ENCODE data around the gene PEAK1.

Gene PEAK1, protein sequence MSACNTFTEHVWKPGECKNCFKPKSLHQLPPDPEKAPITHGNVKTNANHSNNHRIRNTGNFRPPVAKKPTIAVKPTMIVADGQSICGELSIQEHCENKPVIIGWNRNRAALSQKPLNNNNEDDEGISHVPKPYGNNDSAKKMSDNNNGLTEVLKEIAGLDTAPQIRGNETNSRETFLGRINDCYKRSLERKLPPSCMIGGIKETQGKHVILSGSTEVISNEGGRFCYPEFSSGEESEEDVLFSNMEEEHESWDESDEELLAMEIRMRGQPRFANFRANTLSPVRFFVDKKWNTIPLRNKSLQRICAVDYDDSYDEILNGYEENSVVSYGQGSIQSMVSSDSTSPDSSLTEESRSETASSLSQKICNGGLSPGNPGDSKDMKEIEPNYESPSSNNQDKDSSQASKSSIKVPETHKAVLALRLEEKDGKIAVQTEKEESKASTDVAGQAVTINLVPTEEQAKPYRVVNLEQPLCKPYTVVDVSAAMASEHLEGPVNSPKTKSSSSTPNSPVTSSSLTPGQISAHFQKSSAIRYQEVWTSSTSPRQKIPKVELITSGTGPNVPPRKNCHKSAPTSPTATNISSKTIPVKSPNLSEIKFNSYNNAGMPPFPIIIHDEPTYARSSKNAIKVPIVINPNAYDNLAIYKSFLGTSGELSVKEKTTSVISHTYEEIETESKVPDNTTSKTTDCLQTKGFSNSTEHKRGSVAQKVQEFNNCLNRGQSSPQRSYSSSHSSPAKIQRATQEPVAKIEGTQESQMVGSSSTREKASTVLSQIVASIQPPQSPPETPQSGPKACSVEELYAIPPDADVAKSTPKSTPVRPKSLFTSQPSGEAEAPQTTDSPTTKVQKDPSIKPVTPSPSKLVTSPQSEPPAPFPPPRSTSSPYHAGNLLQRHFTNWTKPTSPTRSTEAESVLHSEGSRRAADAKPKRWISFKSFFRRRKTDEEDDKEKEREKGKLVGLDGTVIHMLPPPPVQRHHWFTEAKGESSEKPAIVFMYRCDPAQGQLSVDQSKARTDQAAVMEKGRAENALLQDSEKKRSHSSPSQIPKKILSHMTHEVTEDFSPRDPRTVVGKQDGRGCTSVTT (N-terminal part only)
- 22.0 to 45.5 (median 37.0) reads per million in 9 experiments for total RNA-seq

DNA sequence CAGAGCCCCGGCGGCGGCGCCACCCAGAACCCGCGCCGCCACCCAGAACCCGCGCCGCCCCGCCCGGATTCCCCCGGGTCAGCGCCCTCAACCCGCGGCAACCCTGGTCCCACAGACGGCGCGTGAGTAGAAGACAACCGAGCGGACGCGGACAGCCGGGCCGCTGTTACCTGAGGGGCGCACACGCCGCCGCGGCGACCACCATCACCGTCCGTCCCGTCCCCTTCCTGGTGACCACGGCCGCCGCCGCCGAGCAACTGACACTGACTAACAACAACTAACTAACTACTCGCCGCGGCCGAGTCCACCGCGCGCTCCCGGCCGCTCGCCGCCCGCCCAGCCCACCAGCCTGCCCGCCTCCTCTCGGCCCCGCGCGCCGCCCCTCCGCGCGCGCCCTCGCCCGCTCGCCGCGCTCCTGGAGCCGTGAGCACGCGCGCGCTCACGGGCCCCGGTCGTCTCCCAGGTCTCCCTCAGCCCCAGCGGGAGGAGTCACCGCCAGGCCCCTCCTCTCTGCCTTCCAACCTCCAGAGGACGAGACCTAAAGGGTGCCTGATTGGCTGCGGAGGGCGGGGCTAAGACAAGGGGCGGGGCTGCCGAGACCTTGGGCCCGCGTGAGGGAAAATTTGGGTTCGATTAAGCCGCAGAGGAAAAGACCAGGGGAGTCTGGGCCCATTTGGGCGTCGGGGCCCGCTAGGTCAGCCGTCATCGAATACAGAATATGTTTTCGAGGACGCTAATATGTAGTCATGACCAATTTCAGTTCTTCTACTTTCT, at the start of gene PEAK1:
Gene PEAK1 (minus strand): TSS at position 269 of the 774 bp plus-strand sequence. CDS start 238,178 bp downstream, outside the sequence.
- ATAC-seq (replicated peaks) (peak; percentile 93), DNase-seq (peak; percentile 98 to 99 (median 99))
- H3K36me3 Mint-ChIP-seq (ENCODE audit: insufficient read depth), result peaks cover 20% of the 10 kb centered on the region
- H3K9me3 Mint-ChIP-seq, result no peaks in the 10 kb centered on the region
- H3K4me3 Mint-ChIP-seq, result peak within 1 kb of the TSS; percentile 96 to 99
- peaks cover 21 to 28% of the 10 kb centered on the region in 2 donors for H3K4me1 Mint-ChIP-seq (ENCODE audit: low read depth in 2 of 2)
- peak within 1 kb of the TSS; percentile 97 to 98 for H3K27ac Mint-ChIP-seq
- no peaks in the 10 kb centered on the region for H3K27me3 Mint-ChIP-seq

DNA sequence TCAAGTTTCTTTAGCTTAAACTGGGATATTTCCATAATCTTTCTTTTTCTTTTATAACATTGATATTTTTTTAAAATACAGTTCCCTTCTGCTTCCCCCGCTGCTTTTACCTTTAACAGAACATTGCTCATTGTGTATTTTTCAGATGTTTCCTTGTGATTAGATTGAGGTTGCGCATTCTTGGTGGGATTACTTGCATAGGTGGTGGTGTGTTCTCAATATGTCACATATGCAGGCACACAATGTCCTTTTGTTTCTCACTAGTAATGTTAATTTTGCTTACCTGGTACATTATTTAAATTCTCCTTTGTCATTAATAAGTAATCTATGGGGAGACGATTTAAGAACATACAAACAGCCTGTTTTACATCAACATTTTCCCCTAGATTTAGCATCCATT, 49.0 kb upstream of the PEAK1 start:
- no peak for DNase-seq
- Mint-ChIP-seq H3K27ac (peak overlapping the region in 1 of 2 donors; percentile 49), H3K4me3 (no peak overlapping the region), H3K27me3 (no peaks in the 10 kb centered on the region), H3K9me3 (no peaks in the 10 kb centered on the region), H3K36me3 (ENCODE audit: insufficient read depth) (peaks cover 47% of the 10 kb centered on the region), H3K4me1 (ENCODE audit: low read depth in 2 of 2) (no peaks in the 10 kb centered on the region)
- no peak for ATAC-seq (replicated peaks)

DNA sequence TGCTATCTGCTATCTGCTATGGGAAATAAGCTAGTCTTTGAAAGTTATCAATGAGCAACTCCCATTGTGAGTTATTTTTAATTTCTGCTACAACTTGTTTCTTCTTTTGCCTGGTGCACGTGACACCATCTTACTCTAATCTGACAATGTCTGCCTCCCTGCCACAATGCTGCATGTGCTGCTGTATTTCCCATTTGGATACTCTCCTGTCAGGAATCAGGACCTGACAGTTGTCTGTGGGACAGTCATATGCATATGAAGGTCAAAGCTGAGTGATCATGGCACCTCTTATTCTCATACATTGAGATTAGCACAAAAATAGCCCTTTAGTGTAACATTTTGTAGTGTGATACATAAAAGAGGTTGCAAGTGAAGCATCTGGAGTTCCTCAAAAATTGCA, 46.6 kb upstream of the PEAK1 start:
- Mint-ChIP-seq H3K27ac (peak overlapping the region in 1 of 2 donors; percentile 10), H3K36me3 (ENCODE audit: insufficient read depth) (peaks cover 46% of the 10 kb centered on the region), H3K27me3 (no peaks in the 10 kb centered on the region), H3K4me1 (ENCODE audit: low read depth in 2 of 2) (no peaks in the 10 kb centered on the region), H3K4me3 (no peak overlapping the region), H3K9me3 (no peaks in the 10 kb centered on the region)
- ATAC-seq (replicated peaks), result no peak
- DNase-seq, result no peak

DNA sequence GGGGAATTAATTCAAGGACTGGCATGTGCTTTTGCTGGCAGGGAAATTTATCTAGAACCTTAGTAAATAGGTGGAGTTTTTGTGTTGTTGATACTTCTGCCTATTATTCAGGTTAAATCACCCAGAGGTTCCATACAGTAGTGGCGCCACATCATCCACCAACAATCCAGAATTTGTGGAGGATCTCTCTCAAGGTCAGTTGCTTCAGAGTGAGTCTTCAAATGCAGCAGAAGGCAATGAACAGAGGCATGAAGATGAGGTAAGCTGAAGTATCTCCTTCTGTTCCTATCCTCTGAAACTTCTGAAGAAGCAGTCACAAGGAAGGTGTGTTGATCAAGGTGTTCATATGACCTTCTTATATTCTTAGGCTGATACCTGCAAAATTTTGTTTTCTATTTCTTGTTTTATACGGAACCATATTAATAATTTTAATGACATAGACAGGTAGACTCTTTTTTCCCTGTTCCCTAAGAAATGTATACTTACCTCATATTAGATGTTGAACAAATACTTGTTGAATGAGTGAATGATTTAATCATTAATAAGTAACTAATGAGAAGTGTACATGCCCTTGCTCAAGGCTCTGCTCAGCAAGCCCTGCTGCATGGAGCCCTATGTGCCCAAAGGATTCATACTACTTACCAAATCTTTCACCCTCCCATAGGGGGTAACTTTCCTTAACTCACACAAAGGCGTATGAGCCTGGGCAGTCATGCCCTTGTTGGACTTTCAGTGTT, 44.4 kb upstream of the PEAK1 start:
- ATAC-seq (replicated peaks) (no peak), DNase-seq (no peak)
- Mint-ChIP-seq H3K27ac (no peak overlapping the region), H3K27me3 (no peaks in the 10 kb centered on the region), H3K4me3 (no peak overlapping the region), H3K36me3 (ENCODE audit: insufficient read depth) (peaks cover 39% of the 10 kb centered on the region), H3K4me1 (ENCODE audit: low read depth in 2 of 2) (no peaks in the 10 kb centered on the region), H3K9me3 (no peaks in the 10 kb centered on the region)

- no peak overlapping the region for H3K27ac Mint-ChIP-seq
- peaks cover 7 to 12% of the 10 kb centered on the region in 2 donors for H3K4me1 Mint-ChIP-seq (ENCODE audit: low read depth in 2 of 2)
- no peak for DNase-seq
- peaks cover 24% of the 10 kb centered on the region for H3K36me3 Mint-ChIP-seq (ENCODE audit: insufficient read depth)
- no peaks in the 10 kb centered on the region for H3K9me3 Mint-ChIP-seq
- no peaks in the 10 kb centered on the region for H3K27me3 Mint-ChIP-seq
- ATAC-seq (replicated peaks), result no peak
- H3K4me3 Mint-ChIP-seq, result no peak overlapping the region
These were observed 41.6 kb upstream of the PEAK1 start for GRCh38 chr15:77461486-77461885.

DNA sequence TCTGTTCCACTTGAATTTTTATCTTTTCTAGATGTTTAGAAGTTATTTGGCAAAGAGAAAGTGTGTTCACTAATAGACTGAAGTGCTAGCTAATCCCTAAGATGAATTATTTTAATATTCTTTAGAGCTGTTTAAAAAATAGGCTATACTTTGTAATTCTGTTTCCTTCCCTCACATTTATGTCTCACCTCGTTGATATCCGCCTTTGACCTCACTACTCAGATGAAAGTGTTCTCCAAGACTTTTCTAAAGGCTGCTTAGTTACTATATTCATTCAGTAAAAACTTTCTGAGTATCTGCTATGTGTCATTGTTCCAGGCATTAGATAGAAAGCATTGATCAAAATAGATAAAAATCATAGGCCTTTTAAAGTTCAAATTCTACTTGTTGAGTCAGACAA, 39.1 kb upstream of the PEAK1 start:
- no peak overlapping the region for H3K4me3 Mint-ChIP-seq
- H3K4me1 Mint-ChIP-seq (ENCODE audit: low read depth in 2 of 2), result peaks cover 12 to 17% of the 10 kb centered on the region in 2 donors
- no peaks in the 10 kb centered on the region for H3K27me3 Mint-ChIP-seq
- ATAC-seq (replicated peaks) (no peak), DNase-seq (no peak)
- H3K36me3 Mint-ChIP-seq (ENCODE audit: insufficient read depth), result peaks cover 11% of the 10 kb centered on the region
- peak overlapping the region in 1 of 2 donors; percentile 7 for H3K27ac Mint-ChIP-seq
- H3K9me3 Mint-ChIP-seq, result no peaks in the 10 kb centered on the region

DNA sequence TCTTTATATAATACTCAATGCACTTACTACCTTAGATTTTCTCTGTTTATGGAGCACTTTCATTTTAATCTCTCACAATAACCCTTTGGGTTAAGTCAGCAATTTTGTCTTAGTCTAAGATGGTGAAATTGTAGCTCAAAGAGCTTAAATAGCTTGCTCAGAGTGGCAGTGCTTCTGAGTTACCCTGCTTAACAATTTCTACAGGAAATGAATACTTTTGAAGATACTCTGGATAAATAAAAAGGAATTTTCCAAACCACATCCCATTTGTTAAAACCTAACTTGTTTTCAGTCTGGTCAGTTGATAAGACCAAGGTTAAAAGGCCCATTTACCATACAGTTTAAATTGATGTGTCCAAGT, 38.0 kb upstream of the PEAK1 start:
- H3K4me1 Mint-ChIP-seq (ENCODE audit: low read depth in 2 of 2), result peaks cover 13 to 17% of the 10 kb centered on the region in 2 donors
- H3K4me3 Mint-ChIP-seq, result no peak overlapping the region
- peak overlapping the region; percentile 9 to 29 for H3K27ac Mint-ChIP-seq
- ATAC-seq (replicated peaks) (no peak), DNase-seq (no peak)
- H3K27me3 Mint-ChIP-seq, result no peaks in the 10 kb centered on the region
- H3K9me3 Mint-ChIP-seq, result no peaks in the 10 kb centered on the region
- H3K36me3 Mint-ChIP-seq (ENCODE audit: insufficient read depth), result peaks cover 11% of the 10 kb centered on the region

DNA sequence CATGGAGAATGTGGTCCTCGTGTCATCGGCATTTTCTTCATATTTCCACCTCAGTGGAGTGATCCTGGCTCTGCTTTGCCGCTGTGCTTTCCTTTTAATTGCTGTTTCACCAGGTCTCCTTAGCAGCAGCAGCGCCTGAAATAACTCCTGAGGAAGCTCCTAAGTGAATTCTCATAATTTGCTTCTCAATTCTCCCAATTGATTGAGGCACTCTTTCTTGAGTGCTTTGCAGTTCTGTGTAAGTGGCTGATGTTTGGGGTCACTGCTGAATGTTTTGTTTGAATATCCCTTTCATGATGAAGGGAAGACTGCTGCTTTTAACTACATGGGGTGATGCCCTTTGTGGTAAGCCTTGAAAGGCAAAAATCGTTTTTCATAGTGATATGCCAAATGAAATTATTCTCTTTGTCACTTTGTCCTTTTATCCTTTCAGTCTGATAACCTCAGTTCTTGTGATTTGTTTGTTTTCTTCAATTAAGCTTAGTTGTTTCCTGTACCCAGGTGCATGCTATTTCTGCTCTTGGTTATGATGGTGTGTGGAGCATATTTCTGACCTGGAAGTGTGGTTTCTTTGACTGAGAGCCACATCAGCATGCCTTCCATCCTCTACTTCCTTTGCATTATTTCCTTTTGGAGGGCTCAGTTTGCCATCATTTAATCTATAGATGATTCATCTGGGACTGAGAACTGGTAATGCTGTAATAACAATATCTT, 37.4 kb upstream of the PEAK1 start:
- H3K9me3 Mint-ChIP-seq, result no peaks in the 10 kb centered on the region
- H3K27ac Mint-ChIP-seq, result peak overlapping the region; percentile 9 to 29
- ATAC-seq (replicated peaks), result peak; percentile 21

GRCh38 chr15:77456746-77457145, 36.8 kb upstream of the PEAK1 start:
- no peaks in the 10 kb centered on the region for H3K9me3 Mint-ChIP-seq
- H3K4me3 Mint-ChIP-seq, result no peak overlapping the region
- peaks cover 13 to 17% of the 10 kb centered on the region in 2 donors for H3K4me1 Mint-ChIP-seq (ENCODE audit: low read depth in 2 of 2)
- peaks cover 11% of the 10 kb centered on the region for H3K36me3 Mint-ChIP-seq (ENCODE audit: insufficient read depth)
- H3K27me3 Mint-ChIP-seq, result no peaks in the 10 kb centered on the region
- ATAC-seq (replicated peaks), result no peak
- H3K27ac Mint-ChIP-seq, result peak overlapping the region; percentile 9 to 29
- no peak for DNase-seq

More for the DNA sequence above, 37.4 kb upstream of the PEAK1 start:
- H3K4me3 Mint-ChIP-seq, result no peak overlapping the region
- DNase-seq, result no peak
- H3K27me3 Mint-ChIP-seq, result no peaks in the 10 kb centered on the region
- H3K4me1 Mint-ChIP-seq (ENCODE audit: low read depth in 2 of 2), result peaks cover 13 to 17% of the 10 kb centered on the region in 2 donors
- H3K36me3 Mint-ChIP-seq (ENCODE audit: insufficient read depth), result peaks cover 11% of the 10 kb centered on the region

DNA sequence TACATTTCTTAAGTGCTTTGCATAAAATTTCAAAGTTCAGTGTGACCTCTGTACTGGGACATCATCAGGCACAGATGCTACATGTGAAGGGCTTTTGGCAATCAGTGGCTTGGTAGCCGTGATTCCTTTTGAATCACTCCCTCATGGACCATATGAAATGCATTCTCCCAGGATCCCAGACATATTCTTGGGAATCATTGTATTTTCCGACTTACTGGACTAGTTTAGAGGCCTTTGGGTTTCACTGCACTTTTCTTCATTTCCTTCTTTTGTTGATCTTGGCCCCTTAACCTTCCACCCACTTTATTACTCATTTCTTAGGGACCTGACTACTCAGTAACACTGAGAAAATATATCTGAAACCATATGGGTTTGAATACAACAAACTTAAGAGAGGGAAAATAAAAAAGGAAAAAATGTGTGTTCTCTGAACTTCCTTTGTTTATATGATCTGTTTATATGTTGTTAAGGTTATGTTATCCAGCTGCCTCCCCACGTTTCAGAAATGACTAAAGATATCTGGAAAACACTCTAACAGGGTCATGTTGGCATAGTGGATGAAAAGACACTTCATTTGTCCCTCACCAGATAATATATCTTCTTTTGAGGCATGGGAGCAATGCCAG, 35.9 kb upstream of the PEAK1 start:
- Mint-ChIP-seq H3K9me3 (no peaks in the 10 kb centered on the region), H3K4me1 (ENCODE audit: low read depth in 2 of 2) (peaks cover 13 to 17% of the 10 kb centered on the region in 2 donors), H3K27ac (peak overlapping the region; percentile 9 to 29), H3K4me3 (no peak overlapping the region), H3K36me3 (ENCODE audit: insufficient read depth) (peaks cover 9% of the 10 kb centered on the region), H3K27me3 (no peaks in the 10 kb centered on the region)
- ATAC-seq (replicated peaks), result no peak
- no peak for DNase-seq

- no peak overlapping the region for H3K27ac Mint-ChIP-seq
- H3K4me1 Mint-ChIP-seq (ENCODE audit: low read depth in 2 of 2), result peaks cover 13 to 17% of the 10 kb centered on the region in 2 donors
- DNase-seq (no peak), ATAC-seq (replicated peaks) (no peak)
- H3K27me3 Mint-ChIP-seq, result no peaks in the 10 kb centered on the region
- H3K36me3 Mint-ChIP-seq (ENCODE audit: insufficient read depth), result peaks cover 9% of the 10 kb centered on the region
- H3K9me3 Mint-ChIP-seq, result no peaks in the 10 kb centered on the region
- no peak overlapping the region for H3K4me3 Mint-ChIP-seq
These were observed 35.0 kb upstream of the PEAK1 start for GRCh38 chr15:77454951-77455350.

All from effector memory CD8-positive, alpha-beta T cell (primary cell).